G401.6 (cell line): ENCODE results near the gene PTPRG.
A peak's percentile ranks its signal among the peaks of the same experiment; 100 is the strongest.

Experiments used
- FAIRE-seq: peaks from 2 replicates; lab custom pipeline; 2012; peaks lifted over from hg19 to GRCh38; lab: Jason Lieb, UNC

PTPRG gene

DNA sequence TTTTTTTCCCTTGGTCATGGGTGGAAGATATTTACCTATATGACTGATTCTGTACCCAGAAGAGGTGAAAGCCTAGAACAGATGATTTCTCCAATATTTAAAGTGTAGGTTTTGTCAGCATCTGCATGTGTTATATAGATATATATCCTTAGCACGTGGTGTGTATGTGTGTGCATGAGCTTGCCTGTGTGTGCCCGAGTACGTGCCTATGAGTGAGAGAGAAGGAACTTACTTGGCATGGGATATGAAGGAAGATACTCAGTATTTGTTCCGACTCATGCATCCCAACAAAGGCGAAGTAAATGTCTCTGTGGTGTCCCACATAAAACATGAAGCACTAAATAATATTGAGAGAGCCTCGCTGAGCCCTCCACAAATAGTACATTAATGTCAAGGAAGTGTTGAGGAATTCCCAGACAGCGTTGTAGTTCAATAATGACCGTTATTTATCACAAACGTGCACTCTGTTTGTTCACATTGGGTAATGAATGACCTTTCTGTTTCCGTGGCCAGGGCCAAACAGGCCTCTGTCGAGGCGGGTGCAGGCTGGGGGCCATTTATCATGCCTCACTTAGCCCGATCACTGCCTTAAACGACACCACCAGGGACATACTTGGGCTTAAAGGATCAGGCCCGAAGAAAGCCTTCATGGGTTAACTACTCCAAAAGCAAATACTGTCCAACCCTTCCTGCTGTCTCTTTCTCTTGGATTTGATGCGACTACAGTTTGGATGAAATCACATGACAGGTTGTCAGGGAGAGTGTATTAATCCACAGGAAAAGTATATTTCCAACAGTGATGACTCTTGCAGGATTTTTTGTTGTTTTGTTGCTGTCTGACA, 267.7 kb downstream of the PTPRG start:
- no peak for FAIRE-seq

DNA sequence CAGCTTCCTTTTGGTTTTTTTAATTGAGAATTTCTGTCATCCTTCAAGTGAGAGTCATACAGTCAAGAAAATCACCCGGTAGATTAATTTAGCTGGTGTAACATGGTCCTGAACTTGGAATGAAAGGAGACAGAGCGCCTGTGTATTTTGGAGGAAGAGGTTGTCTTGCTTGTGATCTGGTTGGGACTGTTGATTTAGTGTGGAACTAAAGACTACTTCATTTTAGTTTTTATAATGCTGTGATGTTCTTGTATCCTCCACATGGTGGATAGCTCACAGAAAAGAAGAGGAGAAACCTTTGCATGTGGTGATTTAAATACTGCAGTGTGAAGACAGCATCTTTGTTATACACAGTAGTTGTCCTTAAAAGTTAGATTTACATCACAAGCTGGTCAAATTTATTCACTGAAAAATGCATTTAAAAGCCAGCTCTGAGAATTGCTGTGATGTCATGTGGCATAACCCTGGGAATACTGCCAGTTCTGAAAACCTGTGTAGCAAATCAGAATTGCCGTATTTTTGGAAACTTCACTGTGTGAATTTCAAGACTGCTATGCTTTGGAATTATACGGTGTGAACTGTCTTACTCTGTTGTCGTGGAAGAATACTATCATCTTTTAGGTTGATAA, 268.5 kb downstream of the PTPRG start:
- no peak for FAIRE-seq

DNA sequence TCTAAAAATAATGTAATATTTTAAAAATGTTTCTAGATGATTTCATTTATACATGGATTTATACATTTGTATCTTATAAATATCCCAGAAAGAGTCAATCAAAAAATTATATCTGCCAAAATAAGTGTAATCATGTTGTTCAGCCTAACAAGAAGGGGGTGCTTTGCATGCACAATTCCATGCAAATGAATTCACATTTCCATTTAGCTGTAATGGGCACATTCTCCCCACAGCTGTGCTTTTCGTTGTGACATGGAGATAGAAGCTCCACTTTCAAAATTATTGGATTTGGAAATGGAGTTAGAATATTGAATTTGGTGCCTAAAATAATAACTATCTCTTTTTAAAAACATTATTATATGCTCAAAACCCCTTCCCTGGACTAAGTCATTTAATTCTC, 270.6 kb downstream of the PTPRG start:
- no peak for FAIRE-seq

DNA sequence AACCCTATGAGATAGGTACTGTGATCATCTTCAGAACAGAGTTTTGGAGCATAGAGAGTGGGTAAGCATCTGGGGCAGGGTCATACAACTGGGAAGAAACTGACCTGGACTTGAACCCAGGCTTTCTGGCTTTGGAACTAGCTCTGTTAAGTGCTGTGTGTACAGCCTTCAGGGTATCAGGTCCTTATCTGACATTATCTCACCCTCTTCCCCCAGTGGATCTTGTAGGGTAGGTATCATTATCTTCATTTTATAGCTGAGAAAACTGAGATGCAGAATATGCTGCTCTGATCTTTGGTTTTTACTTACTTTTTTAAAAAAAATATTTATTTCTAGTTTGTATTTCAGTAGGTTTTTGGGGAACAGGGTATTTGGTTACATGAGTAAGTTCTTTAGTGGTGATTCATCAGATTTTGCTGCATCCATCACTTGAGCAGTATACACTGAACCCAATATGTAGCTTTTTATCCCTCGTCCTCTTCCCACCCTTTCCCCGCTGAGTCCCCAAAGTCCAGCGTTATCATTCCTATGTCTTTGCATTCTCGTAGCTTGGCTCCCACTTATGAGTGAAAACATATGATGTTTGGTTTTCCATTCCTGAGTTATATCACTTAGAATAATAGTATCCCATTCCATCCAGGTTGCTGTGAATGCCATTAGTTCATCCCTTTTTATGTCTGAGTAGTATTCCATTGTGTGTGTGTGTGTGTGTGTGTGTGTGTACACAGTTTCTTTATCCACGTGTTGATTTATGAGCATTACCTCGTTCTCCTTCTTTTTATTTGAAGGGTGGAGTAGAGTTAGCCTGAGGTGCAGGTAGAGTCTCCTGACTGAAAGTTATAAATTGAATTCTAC, 271.2 kb downstream of the PTPRG start:
- FAIRE-seq: no peak

DNA sequence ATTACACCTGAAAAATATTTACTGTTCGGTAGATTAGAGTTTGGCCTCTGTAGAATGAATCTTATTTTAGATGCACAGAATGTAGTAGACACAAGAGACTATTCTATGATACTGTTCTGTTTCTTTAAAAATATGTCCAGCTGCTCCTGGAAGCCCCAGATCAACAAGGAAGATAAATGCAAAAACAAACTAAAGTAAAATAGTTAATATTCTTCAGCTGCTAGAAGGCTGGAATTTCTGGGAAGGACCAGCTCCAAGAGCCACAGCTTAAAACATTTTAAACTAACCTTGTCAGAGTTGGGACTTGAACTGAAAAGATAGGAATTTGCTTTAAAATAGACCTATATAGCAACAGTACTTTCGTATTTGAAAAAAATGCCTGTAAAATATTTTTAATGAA, 277.9 kb downstream of the PTPRG start:
- FAIRE-seq: no peak

DNA sequence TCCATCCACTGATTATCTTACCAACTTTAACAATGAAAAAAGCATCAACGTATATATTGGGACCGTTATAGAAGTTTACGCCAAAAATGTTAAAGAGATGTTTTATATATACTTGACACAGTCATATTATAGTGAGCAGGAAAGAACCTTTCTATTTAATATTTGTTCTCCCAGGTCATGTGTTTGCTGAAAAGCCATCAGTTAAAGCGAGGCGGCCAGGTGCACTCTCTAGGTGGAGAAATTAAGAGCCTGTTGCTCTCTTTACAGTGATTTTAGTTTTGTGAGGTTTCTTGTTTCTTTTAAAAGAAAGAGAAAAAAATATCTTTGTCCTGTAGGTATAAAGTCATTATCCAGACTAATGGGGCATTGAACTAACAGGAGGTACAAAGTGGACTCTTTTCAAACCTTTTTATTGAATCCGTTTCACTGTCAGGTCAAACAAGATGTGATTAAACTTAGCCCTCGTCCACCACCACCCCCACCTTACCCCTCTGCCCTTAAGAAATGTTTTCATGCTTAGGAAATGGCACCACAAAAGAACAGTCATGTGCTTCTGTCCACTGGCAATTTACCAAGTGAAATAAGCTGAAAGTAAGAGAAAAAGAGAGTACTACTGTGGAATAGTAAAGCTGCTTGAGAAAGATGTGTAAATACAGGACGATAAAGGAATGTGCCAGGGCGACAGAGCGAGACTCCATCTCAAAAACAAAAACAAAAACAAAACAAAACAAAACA, 279.9 kb downstream of the PTPRG start:
- no peak for FAIRE-seq

DNA sequence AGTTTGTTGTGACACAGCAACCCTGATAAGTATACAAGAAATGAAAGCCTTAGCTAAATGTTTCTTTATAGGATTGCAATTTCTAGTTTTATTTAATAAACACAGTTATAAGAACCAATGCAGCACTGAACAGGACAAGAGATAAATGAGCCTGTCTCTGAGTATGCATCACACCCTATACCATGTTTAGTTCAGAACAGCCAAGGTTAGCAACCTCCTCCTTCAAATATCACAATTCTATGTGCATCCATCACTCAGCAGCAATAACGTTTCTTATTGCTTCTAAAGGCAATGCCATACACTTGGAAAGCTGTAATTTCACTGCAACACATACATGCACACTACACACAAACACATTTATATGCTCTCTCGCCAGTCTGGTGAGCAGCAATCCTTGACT, 280.6 kb downstream of the PTPRG start:
- FAIRE-seq: no peak

DNA sequence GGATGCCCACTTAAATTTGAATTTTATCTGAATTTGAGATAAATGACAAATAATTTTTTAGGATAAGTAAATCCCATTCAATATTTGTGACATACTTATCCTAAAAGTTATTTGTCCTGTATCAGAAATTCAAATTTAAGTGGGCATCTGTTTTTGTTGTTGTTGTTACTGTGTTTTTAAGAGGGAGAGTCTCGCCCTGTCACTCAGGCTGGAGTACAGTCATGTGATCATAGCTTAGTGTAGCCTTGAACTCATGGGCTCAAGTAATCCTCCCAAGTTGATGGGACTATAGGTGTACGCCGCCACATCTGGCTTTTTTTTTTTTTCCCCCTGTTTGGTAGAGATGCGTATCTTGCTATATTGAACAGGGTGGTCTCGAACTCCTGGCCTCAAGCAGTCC, 283.0 kb downstream of the PTPRG start:
- FAIRE-seq: no peak

DNA sequence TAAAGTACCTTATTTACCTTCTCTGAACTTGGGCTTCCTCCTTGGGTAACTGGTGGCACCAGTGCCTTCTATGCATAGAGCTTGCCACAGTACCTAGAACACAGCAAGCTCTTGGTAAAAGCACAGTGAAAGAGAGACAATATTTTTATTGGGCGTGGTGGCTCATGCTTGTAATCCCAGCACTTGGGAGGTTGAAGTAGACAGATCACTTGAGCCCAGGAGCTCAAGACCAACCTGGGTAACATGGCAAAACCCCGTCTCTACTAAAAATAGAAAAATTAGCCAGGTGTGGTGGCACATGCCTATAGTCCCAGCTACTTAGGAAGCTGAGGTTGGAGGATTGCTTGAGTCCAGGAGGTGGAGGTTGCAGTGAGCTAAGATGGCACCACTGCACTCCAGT, 285.1 kb downstream of the PTPRG start:
- no peak for FAIRE-seq

DNA sequence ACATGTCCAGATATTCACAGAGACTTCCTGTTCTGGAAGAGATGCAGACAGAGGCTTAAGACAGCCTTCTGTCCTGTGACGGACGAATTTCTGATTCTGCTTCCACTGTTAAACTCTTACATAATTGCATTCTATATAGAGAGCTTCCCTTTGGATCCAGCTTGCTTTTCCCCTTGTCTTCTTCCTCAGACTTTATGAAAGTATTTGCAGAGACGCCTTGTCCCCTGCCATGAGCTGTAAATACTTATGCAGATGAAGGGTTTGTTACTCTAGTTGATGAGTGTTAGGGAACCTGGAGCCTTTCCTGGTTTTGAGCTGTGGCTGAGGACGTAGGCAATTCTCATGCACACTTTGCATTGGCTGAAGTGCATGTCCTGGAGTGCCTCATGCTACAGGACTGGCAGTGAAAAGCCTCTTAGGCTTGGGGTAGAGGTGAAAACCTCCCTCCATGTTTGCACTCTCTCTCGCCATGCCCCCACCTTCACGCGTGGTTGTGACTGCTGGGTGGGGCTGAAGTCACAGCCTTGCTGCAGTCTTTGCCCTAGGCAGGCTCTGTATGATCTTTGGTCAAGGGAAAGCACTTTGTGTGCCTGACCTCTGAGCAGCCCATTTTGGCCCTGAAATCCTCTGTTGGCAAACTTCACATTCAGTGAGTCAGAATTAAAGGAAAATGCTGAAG, 286.6 kb downstream of the PTPRG start:
- no peak for FAIRE-seq

DNA sequence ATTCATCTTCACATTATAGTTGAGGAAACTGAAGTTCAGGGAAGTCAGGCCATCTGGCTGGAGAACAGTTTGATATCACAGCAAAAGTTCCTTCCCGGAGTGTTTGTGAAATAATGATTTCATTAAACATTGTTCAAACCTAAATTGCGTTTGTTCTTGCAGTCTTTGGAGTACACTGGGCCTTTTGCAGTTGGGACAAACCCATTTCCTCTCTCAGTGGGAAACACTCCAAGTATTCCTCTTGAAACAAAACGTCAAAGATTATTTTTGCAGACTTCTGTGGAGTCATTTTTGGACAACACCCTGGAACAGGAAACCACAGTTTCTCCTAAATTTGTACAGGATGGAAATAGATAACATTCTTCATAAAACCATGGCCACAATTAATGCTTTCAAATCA, 287.5 kb downstream of the PTPRG start:
- no peak for FAIRE-seq

DNA sequence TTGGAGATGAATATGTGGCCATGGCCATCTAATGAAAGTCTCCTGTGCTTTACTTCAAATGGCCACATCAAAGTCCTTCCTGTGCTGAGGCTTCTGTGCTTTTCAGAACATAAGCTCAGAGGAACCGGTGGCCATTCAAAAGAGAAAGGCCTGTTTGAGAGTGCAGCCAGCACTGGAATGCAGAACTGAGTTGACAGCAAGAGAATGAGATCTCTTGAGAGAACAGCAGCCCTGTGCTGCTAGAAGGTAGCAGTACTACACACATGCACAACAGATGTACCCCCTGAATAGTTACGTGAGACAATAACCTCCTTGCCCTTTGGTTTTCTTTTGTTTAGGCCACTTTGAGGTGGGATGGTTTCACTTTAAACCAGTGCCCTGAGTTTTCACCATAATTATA, 292.5 kb downstream of the PTPRG start:
- FAIRE-seq: no peak

DNA sequence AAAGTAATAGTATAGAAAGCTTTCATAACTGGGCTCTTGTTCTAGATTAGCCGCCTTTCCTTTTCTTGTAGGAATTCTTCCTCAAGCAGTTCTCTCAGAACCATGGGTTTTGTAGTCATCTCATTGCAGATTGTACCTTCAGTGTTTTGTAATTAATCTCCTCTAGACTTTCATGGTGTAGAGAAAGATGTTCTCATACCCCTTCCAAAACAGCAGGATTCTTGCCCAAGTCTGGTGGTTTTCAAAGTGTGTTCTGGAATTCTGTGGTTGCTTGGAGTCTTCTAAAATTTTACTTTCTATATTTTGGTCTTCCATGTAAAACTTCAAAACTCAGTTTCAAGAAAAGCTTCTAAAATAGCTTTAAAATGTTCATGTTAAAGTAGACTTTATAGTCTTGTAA, 293.8 kb downstream of the PTPRG start:
- no peak for FAIRE-seq

DNA sequence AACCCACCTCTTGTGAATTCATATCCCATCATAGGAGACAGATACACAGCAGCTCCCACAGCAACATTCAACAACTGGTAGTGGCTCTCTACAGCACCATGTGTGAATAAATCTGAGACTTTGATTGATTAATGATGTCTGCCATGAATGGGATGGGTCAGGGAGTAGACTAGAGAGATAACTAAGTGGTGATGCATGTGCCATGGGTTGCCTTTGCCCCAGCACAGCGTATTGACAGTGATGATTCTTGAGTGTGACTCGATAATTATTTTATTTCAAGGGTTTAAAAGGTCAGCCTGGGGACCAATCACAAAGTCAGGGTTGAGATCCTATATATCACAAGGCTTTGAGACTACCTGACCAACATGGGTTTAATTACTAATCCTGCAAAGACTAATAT, 295.9 kb downstream of the PTPRG start:
- FAIRE-seq: no peak

DNA sequence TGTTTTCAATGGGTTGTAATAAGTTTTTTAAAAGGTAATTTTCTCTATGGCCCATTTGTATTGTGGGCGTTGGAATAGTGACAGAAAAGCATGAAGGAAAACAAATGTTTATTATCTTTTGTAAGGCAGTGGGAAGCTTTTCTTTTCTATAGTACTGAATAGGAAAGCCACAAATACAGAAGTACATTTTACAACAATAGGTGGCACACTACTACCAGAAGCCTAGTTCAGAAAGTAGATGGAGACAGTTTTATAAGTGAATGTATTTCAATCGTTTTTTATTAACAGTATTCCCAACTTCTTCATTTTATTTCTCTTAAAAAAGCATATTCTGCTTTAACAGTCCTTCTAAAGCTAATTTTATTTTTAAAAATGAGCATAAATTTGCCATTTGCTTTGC, 296.7 kb downstream of the PTPRG start:
- peak; percentile 17 for FAIRE-seq

DNA sequence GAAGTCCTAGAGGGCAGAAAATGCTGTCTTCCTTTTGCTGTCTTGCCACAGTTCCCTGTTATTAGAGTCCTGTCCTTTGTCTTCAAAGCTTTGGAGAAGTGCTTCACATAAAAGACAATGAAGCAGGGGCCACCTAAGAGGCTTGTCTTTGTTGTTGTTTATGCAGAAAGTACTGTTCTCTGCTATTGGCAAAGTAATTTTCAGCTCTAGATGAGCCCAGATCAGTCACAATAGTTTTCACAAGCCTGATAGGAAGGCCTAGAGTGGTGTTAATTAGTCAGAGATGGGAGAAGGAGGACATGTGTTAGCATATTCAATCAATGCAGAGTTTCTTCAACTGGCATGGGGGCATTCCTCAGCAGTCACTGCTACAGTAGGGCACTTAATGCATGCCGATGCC, 300.0 kb downstream of the PTPRG start:
- no peak for FAIRE-seq

DNA sequence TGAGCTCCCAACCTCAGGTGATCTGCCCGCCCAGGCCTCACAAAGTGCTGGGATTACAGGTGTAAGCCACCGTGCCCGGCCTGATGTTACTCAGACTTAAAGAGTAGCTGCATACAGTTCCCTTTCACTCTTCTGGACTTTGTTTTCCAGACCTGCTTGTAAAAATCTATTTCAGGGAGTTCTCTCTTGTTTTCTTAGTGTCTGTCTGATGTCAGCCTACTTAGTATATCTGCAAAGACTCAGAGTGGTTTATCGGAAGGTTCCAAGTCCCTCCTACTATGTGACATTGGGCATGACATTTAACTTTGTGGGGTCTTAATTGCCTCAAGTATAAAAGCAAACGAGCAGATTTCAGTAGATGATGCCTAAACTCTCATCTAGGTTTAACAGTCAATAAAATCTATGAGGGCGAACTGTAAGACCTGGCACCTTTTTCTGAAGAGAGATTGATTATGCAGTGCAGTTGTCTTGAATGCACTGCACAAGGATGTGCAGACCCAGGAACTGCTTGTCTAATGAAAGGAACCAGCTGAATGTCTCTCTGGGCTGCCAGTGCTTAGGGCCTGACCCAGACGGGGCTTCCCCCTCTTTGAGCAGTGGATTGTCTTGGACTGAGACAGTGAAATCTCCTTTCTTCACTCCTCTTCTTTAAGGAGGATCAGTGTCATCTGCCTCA, 301.4 kb downstream of the PTPRG start:
- FAIRE-seq: no peak

DNA sequence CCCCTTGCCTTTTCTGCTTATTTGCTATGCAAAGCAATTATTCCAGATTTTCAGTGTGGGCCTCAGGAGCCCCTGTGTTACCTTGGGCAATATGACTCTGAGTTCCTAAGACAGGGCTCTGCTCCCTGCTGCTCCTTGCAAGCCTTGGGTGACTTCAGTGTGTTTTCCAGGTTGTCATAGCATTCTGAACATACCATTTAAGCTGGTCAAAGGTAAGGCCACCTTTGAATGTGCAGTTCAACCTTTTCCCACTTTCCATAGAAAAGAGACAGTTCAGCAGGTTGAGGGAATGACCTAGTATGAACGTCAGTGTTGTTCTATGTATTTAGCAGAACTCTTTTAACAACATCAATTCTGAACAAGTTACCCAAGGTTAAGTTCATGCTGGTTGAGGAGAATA, 302.2 kb downstream of the PTPRG start:
- FAIRE-seq: no peak

DNA sequence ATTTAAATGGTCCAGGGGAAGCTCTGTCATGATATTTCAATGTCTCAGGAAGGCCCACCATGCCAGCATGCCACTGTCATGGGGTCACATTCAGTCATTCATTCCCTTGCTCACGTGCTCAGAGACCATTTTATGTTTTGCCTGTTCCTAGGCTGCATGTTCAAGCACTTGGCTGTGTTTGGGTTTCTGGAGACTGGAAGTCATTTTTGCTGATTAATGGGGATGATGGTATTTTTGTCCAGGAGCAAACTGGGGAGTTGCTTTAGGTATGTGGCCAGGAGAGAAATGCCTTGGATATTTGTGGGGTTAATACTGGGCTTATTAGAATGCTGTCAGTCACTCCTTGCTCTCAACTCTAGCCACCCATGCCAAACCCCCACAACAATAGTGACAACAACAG, 303.5 kb downstream of the PTPRG start:
- FAIRE-seq: no peak

DNA sequence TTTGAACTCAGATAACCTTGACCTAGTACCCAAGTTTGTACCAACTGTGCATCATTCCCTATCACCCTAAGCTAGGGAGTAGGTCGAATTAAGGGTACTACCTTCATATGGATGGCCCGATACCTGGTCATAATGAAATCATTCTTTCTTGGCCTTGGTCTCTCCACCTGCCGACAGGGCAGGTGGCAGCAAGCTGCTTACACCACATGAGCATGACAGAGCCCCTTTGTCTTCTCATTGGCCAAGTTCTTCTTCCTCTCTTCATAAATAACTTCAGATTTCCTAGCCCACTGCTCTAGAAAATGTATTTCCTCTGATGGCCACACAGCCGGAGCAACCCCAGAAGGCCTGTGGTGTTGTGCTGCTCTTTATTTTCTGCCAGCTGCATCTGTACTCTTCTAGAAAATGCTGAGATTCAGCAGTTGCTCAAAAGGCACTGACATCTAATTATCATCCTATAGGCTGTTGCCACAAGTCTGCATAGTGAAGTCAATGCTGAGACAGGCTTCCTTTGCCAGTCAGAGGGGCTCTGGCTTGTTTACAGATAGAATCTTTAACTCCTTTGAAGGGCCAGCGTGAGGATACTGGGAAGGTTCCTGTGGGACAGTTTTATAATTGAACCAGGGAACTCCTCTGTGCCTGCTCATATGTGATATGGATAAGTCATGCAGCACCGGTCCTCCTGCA, 304.2 kb downstream of the PTPRG start:
- FAIRE-seq: no peak

DNA sequence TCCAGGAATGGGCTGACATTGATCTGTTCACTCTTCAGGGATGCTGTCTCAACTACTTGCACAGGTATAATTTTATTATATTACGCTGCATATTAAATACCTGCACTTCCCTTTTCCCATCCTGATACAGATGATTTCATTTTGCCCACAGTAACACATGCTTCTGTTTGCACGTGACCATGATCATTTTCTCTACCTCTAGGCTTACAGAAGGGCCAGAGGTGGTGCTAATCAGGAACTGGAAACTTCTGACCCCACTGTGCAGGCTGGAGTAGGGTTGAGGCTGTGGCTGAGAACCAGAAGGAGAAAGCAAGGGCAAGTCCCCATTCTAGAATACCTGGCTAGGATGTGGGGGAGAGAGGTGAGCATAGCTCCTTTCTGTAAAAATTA, 304.8 kb downstream of the PTPRG start:
- no peak for FAIRE-seq
